HG03280 (cell line): ENCODE data around the gene SMARCB1.

ENCODE experiments used
- ATAC-seq: cut with Tn5 transposase; IDR thresholded peaks from one replicate; pipeline ENCODE4 v1.9.1; 2021; ENCODE audit warnings: mild to moderate bottlenecking, moderate library complexity; ENCODE audit not compliant: unreplicated experiment

SMARCB1 gene

DNA sequence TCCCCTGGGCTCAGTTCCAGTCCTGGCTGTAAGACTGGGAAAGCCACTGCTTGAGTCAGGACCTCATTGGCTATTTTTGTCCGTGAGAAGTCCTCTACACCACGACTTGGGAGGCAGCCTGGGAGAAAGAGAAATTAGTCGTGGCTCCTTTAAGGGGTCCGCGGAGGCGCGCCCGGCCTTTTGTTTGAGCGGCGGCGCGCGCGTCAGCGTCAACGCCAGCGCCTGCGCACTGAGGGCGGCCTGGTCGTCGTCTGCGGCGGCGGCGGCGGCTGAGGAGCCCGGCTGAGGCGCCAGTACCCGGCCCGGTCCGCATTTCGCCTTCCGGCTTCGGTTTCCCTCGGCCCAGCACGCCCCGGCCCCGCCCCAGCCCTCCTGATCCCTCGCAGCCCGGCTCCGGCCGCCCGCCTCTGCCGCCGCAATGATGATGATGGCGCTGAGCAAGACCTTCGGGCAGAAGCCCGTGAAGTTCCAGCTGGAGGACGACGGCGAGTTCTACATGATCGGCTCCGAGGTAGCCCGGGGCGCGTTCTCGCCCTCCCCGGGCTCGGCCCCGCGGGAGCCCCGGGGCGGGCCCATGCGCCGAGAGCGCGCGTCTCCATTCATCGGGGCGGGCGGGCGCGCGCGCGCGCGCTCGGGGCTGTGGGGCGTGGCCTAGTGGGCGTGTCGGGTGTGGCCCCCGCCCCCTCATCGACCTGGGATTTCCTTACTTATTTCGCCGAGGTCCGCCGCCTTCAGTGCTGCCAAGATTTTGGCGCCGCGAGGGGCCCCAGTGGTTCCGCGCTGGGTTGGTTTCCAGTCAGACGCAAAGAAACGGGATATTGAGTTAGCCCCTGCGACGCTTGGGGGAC lies at the start of gene SMARCB1:
TSS of gene SMARCB1 (plus strand) at position 215 of the 848 bp plus-strand sequence. CDS start at position 419, 204 bp downstream.
- peak; percentile 70 for ATAC-seq

DNA sequence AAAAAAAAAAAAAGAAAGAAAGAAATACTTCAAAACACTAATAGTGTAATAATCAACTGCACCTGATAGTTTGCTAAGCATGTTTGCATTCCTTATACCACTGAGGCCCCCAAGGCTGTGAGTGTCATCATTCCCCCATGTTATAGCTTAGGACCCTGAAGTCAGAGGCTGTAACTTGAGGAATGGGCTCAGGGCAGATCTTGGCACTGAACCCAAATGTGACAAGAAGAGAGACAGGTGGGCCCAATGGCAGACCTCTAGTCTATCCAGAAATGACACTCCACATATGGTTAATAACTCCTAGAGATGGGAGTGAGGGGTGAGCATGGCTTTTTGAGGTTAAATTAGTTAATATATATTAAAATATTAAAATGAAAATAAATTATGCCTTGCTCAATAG lies 49.1 kb upstream of the SMARCB1 start:
- no peak for ATAC-seq

DNA sequence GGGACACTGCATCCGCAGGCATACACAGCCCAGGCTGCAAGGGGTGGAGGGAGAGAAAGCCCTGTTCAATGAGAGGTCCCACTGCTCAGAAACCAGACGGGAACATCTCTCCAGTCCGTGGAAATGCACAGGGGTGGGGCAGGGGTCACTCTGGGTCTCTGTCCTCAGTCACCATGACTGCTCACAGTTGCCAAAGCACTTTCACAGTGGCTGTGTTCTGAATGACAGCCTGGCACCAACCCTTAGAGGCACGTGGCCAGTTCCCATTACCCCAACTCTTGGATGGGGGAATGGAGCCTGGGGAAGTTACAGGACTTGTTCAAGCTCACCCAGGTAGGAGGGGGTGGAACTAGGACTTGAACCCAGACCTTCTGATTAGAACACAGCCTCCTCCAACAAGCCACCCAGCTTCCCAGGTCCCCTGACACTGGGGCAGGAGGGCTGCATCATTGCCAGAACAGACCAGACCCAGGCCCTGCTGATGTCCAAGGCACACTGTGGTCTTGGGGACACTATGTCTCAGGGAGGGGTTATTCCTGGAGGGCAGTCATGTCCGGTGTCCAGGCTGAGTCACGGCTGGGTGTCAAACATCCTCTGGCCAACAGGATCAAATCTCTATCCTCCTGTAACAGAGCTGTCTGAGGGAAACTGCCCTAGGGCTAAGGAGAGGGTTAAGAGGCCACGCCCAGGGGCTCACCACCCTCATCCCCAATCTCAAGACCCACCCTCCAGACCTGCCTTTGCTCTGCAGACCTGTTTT lies 44.1 kb upstream of the SMARCB1 start:
- no peak for ATAC-seq

DNA sequence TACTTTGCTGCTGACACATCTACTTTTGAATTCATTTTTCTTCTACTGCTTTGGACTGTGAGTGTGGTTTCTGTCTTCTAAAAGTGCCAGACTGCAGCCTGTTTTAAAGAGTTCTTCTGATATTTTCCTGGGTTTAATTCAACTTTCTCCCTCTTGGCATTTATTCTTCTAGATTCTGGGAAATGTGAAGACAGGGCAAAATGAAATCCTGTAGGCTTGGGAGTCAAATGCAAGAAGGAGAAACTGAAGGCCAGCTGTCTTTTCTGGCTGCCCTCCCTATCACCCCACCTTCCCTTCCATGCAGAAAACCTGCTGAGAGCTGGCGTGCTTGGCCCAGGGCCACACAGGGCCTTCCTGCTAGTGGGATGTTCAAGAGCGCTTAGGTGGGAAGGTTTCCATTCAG lies 43.5 kb upstream of the SMARCB1 start:
- ATAC-seq: no peak

DNA sequence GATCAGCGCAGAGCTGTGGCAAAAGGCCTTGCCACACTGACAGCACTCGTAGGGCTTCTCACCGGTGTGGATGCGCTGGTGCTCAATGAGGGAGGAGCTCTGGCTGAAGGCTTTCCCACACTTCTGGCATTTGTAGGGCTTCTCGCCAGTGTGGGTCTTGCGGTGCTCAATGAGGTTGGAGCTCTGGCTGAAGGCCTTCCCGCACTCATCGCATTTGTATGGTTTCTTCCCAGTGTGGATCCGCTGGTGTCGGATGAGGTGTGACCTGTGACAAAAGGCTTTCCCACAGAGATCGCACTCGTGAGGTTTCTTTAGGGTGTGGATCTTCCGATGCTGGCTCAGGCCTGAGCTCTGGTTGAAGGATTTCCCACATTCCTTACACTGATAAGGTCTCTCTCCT lies 42.8 kb upstream of the SMARCB1 start:
- ATAC-seq: no peak

DNA sequence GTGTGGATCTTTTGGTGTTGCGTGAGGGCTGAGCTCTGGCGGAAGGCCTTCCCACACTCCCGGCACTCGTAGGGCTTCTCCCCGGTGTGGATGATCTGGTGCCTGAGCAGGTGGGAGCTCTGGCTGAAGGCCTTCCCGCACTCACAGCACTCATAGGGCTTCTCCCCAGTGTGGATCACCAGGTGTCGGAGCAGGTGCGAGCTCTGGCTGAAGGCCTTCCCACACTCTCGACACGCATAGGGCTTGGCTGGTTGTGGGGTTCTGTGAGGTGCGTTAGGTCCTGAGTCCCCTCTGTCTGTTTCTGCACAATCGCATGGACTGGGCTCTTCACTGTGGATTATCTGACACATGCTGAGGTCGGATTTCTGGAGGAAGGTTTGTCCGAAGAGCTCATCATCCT lies 42.3 kb upstream of the SMARCB1 start:
- ATAC-seq: no peak

DNA sequence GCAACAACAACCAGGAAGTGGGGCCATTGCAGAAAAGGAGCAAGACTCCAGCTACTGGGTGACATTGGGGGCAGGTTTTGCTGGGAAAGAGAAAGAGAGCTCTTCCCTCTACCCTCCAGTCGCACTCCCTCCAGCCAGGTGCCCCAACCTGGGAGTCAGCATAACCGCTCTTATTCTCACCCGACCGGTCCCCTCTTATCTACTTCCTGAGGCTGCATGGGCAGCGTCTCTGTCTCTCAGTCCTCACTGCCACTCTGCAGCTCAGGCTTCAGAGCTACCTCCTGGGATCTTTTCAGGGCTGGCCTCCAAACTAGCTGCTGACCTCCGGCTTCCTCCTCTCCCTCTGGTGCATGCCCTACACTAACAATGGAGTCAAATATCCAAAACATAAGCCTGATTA lies 41.0 kb upstream of the SMARCB1 start:
- ATAC-seq: no peak

DNA sequence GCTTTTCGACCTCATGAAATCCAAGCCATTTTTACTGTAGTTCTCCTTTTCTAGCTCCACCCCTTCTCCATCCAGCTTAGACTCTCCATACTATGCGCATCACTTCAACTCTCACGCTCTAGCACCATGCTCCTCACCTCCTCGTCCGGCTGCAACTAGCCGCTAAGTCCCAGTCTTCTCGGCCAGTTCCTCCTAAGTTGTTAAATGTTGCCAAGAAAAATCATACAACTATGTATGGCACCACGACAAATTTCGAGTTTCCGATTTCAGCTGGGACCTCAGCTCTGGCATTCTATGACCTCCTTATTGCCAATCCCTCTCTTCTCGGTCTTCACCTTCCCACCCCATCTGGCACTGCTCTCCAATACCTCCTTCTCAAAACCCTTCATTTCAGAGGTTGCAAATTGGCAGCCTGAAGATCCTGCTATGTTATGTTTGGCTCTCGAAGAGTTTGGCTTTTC lies 36.9 kb upstream of the SMARCB1 start:
- no peak for ATAC-seq

DNA sequence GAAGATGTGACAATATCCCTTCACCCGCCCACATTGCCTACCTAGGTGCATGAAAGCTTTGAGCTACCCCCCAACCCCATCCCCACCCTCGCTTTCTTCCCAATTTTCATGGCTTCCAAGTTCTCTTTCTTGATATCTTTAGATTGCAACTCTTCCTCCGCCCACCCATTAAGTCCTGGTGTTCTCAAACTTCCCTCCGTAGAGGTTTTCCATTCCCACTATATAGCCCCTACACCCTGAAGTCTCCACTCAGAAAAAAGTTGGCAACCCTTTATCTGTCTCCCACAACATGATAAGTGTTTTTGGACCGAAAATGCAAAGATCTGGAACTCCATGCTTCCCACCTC lies 36.4 kb upstream of the SMARCB1 start:
- no peak for ATAC-seq

DNA sequence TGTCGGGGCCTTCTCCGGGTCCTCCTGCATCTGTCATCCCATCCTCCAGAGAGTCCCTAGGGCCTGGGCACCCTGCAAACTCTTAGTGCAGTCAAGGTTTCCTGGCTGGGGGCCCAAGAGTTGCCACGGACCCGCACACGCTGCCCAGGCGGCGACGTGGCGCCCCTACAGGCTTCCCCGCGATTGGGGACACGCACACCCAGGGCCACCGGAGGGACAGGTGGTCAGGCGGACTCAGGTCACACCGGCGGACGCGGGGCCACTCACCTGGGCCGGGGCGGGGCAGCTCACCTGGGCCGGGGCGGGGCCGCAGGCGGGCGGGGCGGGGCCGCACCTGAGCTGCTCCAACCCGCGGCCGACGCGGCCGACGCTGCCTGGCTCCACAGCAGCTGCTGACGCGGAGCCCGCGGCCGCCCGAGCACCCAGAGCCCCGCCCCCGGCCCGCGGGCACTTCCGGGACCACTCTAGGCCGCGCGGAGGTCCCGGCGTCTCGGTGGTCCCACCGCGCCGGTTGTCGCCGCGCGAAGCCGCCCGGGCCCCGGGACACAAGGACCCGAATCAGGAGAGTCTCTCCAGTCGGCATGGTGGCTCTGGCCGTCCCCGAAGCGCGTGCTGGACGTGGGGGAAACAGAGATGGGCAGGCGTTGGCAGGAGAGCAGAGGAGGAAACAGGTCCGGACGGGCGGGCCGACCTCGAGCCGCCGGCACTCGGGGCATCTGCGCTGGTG lies 35.9 kb upstream of the SMARCB1 start, which contains the start of gene ZNF70:
TSS of gene ZNF70 (minus strand) at position 399 of the 727 bp plus-strand sequence. CDS start 5,972 bp downstream, outside the sequence.
- ATAC-seq: peak; percentile 82

DNA sequence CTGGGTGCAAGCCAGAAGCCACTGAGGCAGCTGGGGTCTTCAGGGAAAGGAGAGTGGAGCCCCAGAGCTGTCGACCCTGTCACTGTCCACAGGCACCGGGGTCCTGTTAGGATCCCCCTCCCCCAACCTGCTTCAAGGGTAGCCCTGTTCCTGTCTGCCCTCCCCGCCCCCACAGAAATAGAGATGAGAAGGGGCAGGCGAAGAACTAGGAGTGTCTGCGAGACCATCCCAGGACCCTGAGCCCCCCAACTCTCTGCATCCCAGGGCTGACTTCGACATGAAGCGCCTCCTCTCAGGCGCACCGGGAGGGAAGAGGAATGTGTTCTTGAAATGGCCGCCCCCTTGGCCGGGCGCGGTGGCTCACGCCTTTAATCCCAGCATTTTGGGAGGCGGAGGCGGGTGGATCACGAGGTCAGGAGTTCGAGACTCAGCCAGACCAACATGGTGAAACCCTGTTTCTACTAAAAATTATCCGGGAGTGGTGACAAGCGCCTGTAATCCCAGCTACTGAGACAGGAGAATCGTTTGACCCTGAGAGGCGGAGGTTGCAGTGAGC lies 35.2 kb upstream of the SMARCB1 start:
- no peak for ATAC-seq

DNA sequence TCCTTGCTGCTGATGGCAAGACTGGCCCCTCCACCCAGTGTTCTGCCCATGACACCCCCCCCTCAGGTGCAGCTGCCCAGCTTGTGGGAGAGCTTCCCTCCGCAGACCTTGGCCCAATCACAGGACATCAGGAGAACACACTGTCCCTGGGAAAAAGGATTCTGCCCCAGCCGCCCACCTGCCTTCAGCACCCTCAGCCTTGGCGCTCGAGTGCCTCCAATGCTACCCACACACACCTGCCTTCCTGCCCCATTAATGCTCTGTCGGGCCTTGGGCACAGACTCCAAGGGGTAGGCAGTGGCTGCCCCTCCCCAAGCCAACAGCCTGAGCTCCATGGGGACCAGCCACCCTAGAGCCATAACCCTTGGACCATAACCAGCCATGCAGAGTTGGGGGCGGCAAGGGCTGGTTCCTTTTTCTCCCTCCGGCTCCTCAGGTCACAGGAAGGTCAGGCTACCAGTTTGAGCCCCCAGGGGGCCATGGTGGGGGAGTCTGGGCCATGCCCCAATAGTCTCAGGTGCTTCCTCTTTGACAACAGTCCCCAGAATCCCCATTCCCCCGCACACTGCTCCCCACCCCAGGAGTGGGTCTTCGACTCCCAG lies 34.6 kb upstream of the SMARCB1 start:
- ATAC-seq: no peak

DNA sequence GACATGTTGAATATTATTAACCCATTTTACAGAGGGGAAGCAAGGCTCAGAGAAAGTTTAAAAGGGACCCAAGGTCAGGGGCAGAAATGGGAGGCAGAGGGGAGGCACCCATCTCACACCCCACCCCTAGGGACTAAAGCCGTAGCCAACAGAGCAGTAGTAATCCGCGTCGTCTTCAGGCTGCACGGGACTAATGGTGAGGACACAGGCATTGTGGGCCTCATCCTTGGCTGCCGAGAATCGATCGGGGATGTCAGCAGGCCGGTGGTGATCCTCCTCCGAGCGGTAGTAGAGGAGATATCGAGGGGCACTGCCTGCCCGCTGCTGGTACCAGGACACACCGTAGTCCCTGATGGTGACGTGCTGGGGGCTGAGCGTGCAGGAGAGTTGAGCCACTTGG lies 34.0 kb upstream of the SMARCB1 start:
- no peak for ATAC-seq

DNA sequence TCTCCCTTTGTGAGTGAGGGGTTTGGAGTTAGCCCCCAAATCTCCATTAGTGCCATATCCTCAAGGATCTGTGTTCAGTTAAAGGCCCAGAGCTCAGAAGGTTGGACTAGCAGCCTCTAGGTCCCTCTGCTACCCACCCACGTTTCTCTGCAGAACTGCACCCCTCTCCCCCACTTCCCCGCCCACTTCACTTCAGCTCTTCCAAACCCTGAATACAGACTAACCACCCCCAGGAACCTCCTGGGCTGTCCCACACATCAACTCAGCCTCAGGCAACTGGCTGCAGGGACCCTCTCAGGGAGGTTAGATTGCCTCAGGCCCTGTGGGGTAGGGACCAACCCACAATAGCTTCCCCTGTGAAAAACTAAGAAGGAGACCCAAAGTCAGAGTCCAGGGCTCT lies 33.4 kb upstream of the SMARCB1 start:
- no peak for ATAC-seq

DNA sequence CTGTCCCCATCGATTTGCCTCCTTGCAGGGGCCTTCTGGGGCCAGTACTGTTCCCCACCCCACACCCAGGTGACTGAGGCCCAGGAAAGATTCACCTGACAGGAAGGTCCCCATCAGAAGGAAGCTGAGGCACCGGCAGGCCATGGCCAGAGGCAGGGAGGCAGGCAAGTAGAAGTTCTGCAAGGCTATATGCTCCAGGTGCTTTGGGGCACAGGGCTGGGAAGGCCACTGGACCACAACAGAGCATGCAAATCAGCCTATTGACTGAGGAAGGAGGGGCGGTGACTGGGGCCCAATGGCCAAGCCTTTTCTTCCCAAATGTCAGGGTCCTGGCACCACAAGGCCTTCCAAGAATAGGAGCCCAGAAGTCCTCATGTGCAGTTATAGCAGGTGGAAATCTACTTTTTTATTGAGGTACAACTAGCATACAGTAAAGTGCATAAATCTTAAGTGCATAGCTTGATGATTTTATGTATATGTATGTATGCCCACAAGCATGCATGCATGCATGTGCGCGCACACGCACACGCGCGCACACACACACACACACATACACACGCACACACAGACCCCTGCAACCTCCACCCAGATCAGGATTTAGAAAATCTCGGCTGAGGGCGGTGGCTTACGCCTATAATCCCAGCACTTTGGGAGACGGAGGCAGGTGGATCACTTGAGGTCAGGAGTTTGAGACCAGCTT lies 32.4 kb upstream of the SMARCB1 start, which contains the start of gene VPREB3:
TSS of gene VPREB3 (minus strand) at position 206 of the 700 bp plus-strand sequence. CDS start at position 144, 62 bp downstream.
- no peak for ATAC-seq

DNA sequence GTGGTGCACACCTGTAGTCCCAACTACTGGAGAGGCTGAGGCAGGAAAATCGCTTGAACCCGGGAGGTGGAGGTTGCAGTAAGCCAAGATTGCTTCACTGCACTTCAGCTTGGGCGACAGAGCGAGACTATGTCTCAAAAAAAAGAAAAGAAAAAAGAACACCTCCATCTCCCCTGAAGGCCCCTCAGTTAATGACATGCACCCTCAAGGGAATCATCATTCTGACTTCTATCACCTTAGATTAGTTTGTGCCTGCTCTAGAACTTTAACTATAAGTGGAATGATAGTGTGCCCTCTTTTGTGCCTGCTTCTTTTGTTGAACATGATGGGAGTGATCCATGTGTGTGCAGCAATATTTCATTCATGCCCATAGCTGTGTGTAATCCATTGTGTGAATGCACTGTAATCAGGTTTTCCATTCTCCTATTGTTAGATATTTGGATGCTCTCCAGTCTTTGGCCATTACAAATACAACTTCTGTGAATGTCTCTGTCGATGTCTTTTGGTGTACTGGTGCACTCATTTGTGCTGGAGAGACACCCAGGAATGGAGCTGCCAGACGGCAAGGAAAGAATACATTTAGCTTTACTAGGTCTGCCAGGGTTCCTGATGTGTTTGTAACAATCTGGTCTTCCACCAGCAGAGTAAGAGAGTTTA lies 31.7 kb upstream of the SMARCB1 start:
- ATAC-seq: no peak

DNA sequence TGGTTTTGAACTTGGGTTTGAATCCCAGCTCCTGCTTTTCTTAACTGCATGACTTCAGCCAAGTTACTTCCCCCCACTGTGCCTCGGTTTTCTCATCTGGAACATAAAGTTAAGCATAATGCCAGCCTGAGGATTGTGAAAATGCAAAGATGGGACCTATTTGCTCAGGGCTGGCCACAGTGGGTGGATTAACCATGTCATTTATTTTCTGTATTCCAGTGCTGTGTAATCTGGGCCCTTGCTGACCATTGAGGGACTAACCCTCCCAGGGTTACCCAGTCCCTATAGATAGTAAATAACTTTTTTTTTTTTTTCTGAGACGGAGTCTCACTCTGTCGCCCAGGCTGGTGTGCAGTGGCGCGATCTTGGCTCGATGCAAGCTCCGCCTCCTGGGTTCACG lies 31.1 kb upstream of the SMARCB1 start:
- ATAC-seq: no peak

DNA sequence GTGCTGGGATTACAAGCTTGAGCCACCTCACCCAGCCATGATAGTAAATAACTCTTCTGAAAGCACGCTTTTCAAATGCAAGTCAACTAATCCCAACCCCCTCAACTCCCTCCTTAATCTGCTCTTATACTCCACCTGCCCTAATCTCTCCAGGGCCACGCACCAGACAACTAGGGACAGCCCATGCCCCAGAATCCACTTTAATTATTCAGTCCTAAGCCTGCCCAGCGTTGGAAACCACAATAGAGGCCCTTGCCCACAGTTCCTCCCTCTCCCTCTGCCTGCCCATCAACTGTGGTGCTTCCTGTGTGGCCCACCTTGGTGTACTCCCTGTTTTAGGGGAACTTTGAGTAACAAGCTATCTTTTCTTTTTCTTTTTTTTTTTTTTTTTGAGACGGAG lies 29.9 kb upstream of the SMARCB1 start:
- ATAC-seq: no peak

DNA sequence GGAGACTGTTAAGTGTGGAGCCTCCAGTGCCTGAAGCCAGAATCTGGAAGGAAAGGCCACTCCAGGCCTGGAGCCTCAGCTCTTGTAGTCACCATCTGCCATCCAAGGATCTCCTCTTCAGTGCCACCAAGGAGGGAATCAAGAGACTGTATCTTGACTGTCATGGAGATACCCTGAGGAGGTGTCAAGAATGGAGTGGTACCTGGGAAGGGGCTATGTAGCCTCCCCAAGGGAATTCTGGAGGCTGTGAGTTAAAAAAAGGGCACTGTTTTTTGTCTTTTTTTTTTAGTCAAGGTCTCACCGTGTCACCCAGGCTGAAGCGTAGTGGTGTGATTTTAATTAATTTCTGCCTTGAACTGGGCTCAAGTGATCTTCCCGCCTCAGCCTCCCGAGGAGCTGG lies 27.2 kb upstream of the SMARCB1 start:
- no peak for ATAC-seq
